Lung (tissue), 12 donors: Measurements from ENCODE around the gene MYL5. TPM values are rescaled to one million over a fixed set of nuclear protein-coding genes. Genes with fewer than 3 reads are reported as not detected.

Experiments used
- ATAC-seq: fragments of 200-7000 bp; cut with Tn5 transposase; one replicate; pipeline ENCODE4 v1.9.1; 2020; ENCODE audit warnings: moderate number of reproducible peaks; ENCODE audit not compliant: insufficient read depth, low FRiP score
- DNase-seq, 3 donors: peaks; one replicate each; pipeline ENCODE4 v3.0.0-alpha.2; 2013 to 2017
- H3K27ac ChIP-seq, 2 donors: one replicate each; pipeline ENCODE4 v1.5.1; 2013; ENCODE audit warnings: mild to moderate bottlenecking in 2 of 2, moderate library complexity in 2 of 2, control low read depth in 1 of 2, inconsistent platforms in 1 of 2, low read depth in 1 of 2, low read length in 1 of 2
- H3K27me3 ChIP-seq, 3 donors: one replicate each; pipeline ENCODE4 v1.5.1; 2013; ENCODE audit warnings: low read length in 2 of 3; ENCODE audit not compliant: control insufficient read depth in 3 of 3, insufficient read depth in 3 of 3
- H3K36me3 ChIP-seq, 4 donors: one replicate each; pipeline ENCODE4 v1.5.1; 2013; ENCODE audit warnings: low read length in 4 of 4, mild to moderate bottlenecking in 1 of 4, moderate library complexity in 1 of 4; ENCODE audit not compliant: control insufficient read depth in 4 of 4, insufficient read depth in 4 of 4
- H3K4me1 ChIP-seq, 5 donors: one replicate each; pipeline ENCODE4 v1.5.1; 2013; ENCODE audit warnings: low read length in 5 of 5, mild to moderate bottlenecking in 2 of 5, moderate library complexity in 1 of 5; ENCODE audit not compliant: control insufficient read depth in 5 of 5, insufficient read depth in 5 of 5
- H3K4me3 ChIP-seq: one replicate; pipeline ENCODE4 v1.5.1; 2013; ENCODE audit warnings: mild to moderate bottlenecking, control low read depth, moderate library complexity
- H3K9ac ChIP-seq, 2 donors: one replicate each; pipeline ENCODE4 v1.5.1; 2013; ENCODE audit warnings: low read length in 2 of 2, control low read depth in 1 of 2; ENCODE audit not compliant: insufficient read depth in 1 of 2
- H3K9me3 ChIP-seq, 4 donors: one replicate each; pipeline ENCODE4 v1.5.1; 2013; ENCODE audit warnings: low read length in 3 of 4, mild to moderate bottlenecking in 1 of 4, moderate library complexity in 1 of 4; ENCODE audit not compliant: control insufficient read depth in 4 of 4, insufficient read depth in 3 of 4
- WGBS, 2 donors: extraction: QIAGEN DNeasy Blood & Tissue Kit; methylation state at CpG; one replicate each; pipeline ENCODE4 v1.1.7; 2013; 5-methylcytosine and 5-hydroxymethylcytosine counted together
- polyA plus RNA-seq, 2 donors: library from polyadenylated mRNA; stranded (reverse); fragments of 200-250 nt; gene quantifications; one replicate each; pipeline ENCODE4 v1.2.1, GENCODE V29; 2013
- total RNA-seq, 2 donors: library from RNA; depleted of rRNA in 1 of 2; stranded (reverse); fragments of >200 nt in 1 of 2; gene quantifications; one replicate each; pipeline ENCODE4 v1.2.1, GENCODE V29; 2014 to 2021
- TF ChIP-seq, protein P1 (sequence below): IDR thresholded peaks from 2 replicates; pipeline ENCODE4 v1.5.1; 2012; ENCODE audit warnings: mild to moderate bottlenecking; ENCODE audit errors: control extremely low read depth, extremely low read depth
- donor health status: control.
- donor health status: control.
- donor health status: Bipolar disorder and iron deficiency.
- donor health status: healthy.
- donor health status: DM: yes; HTN: yes; CAD: no.

MYL5 gene
- total and polyA plus RNA-seq, 4 donors, result 5.6 to 20.0 (median 10.5) TPM

DNA sequence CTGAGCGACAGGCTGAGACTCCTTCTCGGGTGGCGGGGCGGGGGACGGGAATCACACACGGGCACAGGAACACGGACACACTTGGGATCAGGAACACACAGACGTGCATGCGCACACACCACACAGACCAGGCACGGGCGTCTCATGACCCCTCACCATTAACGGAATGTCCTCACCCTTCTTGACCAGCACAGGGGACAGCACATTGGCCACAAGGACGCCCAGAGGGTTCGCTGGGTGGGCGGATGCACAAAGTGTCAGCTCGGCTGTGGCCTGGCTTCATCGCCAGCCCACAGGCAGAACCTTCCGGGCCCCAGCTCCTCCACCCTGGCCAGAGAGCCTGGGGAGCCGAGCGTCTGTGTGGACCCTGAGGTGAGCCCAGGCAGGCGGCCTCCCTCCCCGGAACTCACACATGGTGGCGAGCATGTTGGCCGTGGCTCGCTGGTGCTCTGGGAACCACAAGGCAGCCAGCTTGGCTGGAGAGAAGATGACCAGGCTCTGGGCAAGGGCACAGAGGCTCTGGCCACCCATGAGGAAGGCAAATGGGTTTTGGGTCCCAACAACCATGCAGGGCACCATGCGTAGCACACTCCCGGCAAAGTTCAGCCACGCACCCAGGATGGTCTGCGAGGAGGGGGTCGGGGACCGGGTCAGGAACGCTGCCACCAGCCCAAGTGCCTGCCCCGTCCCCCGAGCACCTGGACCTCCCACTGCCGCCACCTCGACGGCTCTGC is 11.5 kb downstream of the MYL5 start:
- Histone ChIP-seq H3K4me1 (peaks cover 0 to 38% (median 23%) of the 10 kb centered on the region in 5 donors), H3K27me3 (no peaks in the 10 kb centered on the region), H3K4me3 (no peak overlapping the region), H3K27ac (no peak overlapping the region), H3K9ac (no peak overlapping the region), H3K9me3 (no peaks in the 10 kb centered on the region), H3K36me3 (peaks cover 0 to 5% (median 0%) of the 10 kb centered on the region in 4 donors)
- ATAC-seq (no peak), DNase-seq (no peak)
- WGBS, 2 donors, result 95% methylated on average over 36 to 37 of the region's 37 CpGs
- TF ChIP-seq, protein P1, sequence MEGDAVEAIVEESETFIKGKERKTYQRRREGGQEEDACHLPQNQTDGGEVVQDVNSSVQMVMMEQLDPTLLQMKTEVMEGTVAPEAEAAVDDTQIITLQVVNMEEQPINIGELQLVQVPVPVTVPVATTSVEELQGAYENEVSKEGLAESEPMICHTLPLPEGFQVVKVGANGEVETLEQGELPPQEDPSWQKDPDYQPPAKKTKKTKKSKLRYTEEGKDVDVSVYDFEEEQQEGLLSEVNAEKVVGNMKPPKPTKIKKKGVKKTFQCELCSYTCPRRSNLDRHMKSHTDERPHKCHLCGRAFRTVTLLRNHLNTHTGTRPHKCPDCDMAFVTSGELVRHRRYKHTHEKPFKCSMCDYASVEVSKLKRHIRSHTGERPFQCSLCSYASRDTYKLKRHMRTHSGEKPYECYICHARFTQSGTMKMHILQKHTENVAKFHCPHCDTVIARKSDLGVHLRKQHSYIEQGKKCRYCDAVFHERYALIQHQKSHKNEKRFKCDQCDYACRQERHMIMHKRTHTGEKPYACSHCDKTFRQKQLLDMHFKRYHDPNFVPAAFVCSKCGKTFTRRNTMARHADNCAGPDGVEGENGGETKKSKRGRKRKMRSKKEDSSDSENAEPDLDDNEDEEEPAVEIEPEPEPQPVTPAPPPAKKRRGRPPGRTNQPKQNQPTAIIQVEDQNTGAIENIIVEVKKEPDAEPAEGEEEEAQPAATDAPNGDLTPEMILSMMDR, result no peak

DNA sequence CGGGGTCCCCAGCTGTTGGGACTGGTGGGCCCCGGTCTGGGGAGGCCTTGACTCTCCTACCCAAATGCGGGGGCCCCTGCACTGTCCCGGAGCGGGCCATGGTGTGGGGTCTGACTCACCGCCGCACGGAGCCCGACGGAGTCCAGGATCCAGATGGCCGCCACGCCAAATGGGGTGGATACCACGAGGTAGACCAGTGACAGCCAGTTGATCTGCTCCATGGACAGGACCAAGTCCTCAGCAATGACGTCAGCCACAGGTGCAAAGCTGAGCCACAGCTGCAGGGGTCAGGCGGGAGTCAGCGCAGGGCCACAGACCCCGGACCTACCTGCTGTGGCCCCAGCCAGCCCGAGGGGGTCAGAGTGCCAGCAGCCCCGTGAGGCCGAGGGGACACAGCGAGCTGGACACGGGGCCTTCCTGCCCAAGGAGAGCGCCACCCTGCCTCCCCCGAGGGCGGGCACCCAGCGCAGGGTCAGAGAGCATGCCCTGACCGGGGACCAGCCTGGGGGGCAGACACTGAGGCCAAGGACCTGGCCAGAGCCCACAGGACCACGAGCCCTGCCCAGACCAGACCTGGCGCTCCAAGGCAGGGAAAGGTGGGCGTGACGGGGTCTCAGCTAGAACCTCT is 12.2 kb downstream of the MYL5 start:
- Histone ChIP-seq H3K9me3 (no peaks in the 10 kb centered on the region), H3K4me3 (no peak overlapping the region), H3K27ac (peak overlapping the region; percentile 29 to 43), H3K36me3 (peaks cover 0 to 5% (median 0%) of the 10 kb centered on the region in 4 donors), H3K9ac (no peak overlapping the region), H3K4me1 (peaks cover 0 to 38% (median 22%) of the 10 kb centered on the region in 5 donors), H3K27me3 (no peaks in the 10 kb centered on the region)
- ATAC-seq, result no peak
- TF ChIP-seq, protein P1, result no peak
- WGBS, 2 donors, result 95% methylated on average over 31 of the region's 31 CpGs
- no peak for DNase-seq

DNA sequence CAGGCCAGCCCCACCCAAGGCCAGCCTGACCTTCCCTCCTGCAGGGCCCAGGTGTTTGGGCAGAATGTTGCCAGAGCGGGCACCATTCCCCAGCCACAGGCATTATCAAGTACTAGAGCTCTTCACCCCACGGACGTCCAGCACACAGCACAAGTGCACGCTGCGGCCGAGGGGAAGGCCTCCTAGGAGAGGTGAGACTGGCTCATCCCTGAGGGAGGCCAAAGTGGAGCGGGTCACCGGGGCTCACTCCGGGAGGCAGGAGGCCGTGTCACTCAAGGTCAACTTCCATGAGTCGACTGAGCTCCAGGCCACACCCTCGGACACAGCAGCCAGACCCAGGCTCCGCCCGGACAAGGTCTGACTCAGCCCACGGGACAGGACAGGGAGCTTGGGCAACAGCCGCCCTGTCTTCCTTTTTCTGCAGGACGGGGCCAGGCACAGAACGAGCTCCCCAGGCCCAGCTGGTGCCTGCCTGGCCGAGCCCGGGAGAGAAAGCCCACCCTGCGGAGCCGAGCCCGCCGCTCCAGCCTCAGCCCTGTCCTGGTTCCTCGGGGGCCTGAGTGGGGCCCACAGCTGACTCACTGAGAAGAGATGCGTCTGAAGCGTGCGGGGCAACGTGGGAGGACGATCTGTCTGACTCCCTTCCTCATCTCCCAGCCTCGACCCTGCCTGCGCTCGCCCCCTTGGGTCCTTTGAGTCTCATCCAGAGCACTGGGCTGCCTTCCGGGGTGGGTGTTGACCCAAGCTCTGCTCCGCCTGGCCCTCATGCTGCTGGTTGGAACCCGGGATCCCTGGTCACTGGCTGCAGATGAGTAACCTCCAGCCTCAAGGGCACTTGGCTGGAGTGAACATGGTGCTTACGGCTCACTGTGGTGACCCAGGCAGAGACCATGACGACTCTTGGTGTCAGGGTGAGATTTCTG is 13.0 kb downstream of the MYL5 start:
- peak overlapping the region; percentile 69 to 92 for H3K27ac ChIP-seq

More for the DNA sequence above, 13.0 kb downstream of the MYL5 start:
- TF ChIP-seq, protein P1, result no peak
- peak; percentile 80 for ATAC-seq
- Histone ChIP-seq H3K36me3 (peaks cover 0 to 5% (median 0%) of the 10 kb centered on the region in 4 donors), H3K4me3 (no peak overlapping the region), H3K4me1 (peaks cover 0 to 38% (median 22%) of the 10 kb centered on the region in 5 donors), H3K9me3 (no peaks in the 10 kb centered on the region), H3K9ac (no peak overlapping the region), H3K27me3 (no peaks in the 10 kb centered on the region)
- 64 to 66% methylated on average over 37 to 38 of the region's 38 CpGs for WGBS, 2 donors
- no peak for DNase-seq
